ENCODE results near the gene ATF6. TPM values are rescaled to one million over a fixed set of nuclear protein-coding genes. Genes with fewer than 3 reads are reported as not detected.

ATF6 gene
- total and polyA plus RNA-seq, 2 donors from 2014 or later, result 11.5 to 35.6 TPM

- H3K4me1 ChIP-seq (ENCODE audit: control insufficient read depth in 2 of 3, insufficient read depth in 2 of 3, low read depth in 1 of 3, low read length in 3 of 3), result peaks cover 0 to 5% (median 0%) of the 10 kb centered on the region in 3 donors
- no peak for TF ChIP-seq CTCF (IDR thresholded peaks at IDR 0.05; ENCODE audit: borderline replicate concordance, extremely low read depth, insufficient read depth)
- no peaks in the 10 kb centered on the region for H3K27me3 ChIP-seq (ENCODE audit: control insufficient read depth, insufficient read depth, low read length)
- no peak overlapping the region for H3K27ac ChIP-seq (ENCODE audit: low read depth in 2 of 2, low read length in 2 of 2)
- DNase-seq, result no peak
- no peaks in the 10 kb centered on the region for H3K36me3 ChIP-seq (ENCODE audit: control insufficient read depth in 2 of 3, insufficient read depth in 3 of 3, low read length in 3 of 3)
- FAIRE-seq, result no peak
- intact Hi-C loops (cut with DNase I), result no loop called here
- no peak overlapping the region for H3K4me3 ChIP-seq (ENCODE audit: low read length in 3 of 3)
- no peak overlapping the region for H3K9ac ChIP-seq (ENCODE audit: low read length in 3 of 3)
- H3K9me3 ChIP-seq (ENCODE audit: control insufficient read depth in 2 of 3, insufficient read depth in 1 of 3, low read length in 3 of 3), result no peaks in the 10 kb centered on the region
Measured at GRCh38 chr1:161728376-161729226, 37.5 kb upstream of the ATF6 start.

DNA sequence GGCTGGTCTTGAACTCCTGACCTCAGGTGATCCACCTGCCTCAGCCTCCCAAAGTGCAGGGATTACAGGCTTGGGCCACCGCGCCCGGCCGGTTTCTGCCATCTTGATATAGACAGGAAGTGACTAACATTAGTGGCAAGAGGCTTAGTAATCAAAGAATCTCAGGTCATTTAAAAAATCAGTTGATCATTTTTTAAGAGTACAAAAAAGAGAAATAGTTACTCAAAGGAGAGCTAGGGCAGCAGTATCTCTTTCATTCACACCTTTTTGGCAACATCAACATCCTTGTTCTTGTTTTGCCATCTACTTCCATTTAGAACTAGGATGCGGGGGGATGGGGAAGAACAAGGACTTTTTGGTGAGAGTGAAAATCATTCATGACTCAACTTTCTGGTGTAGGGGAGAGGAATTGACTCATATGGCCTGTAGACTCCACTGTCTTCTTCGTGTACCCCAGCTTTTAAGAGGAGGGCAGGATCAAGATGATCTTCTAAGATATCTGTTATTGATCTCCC is 36.0 kb upstream of the ATF6 start:
- no peaks in the 10 kb centered on the region for H3K27me3 ChIP-seq (ENCODE audit: control insufficient read depth, insufficient read depth, low read length)
- H3K36me3 ChIP-seq (ENCODE audit: control insufficient read depth in 2 of 3, insufficient read depth in 3 of 3, low read length in 3 of 3), result no peaks in the 10 kb centered on the region
- FAIRE-seq, result no peak
- no peak for DNase-seq
- no peak for TF ChIP-seq CTCF (IDR thresholded peaks at IDR 0.05; ENCODE audit: borderline replicate concordance, extremely low read depth, insufficient read depth)
- intact Hi-C loops (cut with DNase I), result no loop called here
- peaks cover 0 to 5% (median 0%) of the 10 kb centered on the region in 3 donors for H3K4me1 ChIP-seq (ENCODE audit: control insufficient read depth in 2 of 3, insufficient read depth in 2 of 3, low read depth in 1 of 3, low read length in 3 of 3)
- H3K4me3 ChIP-seq (ENCODE audit: low read length in 3 of 3), result no peak overlapping the region
- no peaks in the 10 kb centered on the region for H3K9me3 ChIP-seq (ENCODE audit: control insufficient read depth in 2 of 3, insufficient read depth in 1 of 3, low read length in 3 of 3)
- no peak overlapping the region for H3K27ac ChIP-seq (ENCODE audit: low read depth in 2 of 2, low read length in 2 of 2)
- no peak overlapping the region for H3K9ac ChIP-seq (ENCODE audit: low read length in 3 of 3)

DNA sequence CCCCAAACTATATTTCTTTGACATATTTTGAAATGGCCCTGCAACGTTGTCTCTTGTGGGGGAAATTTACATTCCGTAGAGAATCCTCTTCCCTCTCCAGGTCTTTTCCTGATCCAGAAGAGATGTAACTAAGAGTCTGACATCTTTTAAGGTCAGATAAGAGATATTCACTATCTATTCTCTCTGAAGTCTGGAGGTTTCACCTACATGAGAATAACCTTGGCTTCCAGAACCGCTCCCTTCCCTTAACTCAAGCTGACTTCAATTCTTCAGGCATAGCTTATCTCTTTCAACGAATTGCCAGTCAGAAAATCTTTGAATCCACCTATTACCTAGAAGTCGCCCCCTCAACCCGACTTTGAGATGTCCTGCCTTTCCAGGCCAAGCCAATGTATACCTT is 34.9 kb upstream of the ATF6 start:
- Histone ChIP-seq H3K27ac (ENCODE audit: low read depth in 2 of 2, low read length in 2 of 2) (no peak overlapping the region), H3K4me3 (ENCODE audit: low read length in 3 of 3) (no peak overlapping the region), H3K4me1 (ENCODE audit: control insufficient read depth in 2 of 3, insufficient read depth in 2 of 3, low read depth in 1 of 3, low read length in 3 of 3) (no peaks in the 10 kb centered on the region), H3K9ac (ENCODE audit: low read length in 3 of 3) (no peak overlapping the region), H3K36me3 (ENCODE audit: control insufficient read depth in 2 of 3, insufficient read depth in 3 of 3, low read length in 3 of 3) (no peaks in the 10 kb centered on the region), H3K9me3 (ENCODE audit: control insufficient read depth in 2 of 3, insufficient read depth in 1 of 3, low read length in 3 of 3) (no peaks in the 10 kb centered on the region), H3K27me3 (ENCODE audit: control insufficient read depth, insufficient read depth, low read length) (no peaks in the 10 kb centered on the region)
- intact Hi-C loops (cut with DNase I), result no loop called here
- no peak for TF ChIP-seq CTCF (IDR thresholded peaks at IDR 0.05; ENCODE audit: borderline replicate concordance, extremely low read depth, insufficient read depth)
- DNase-seq, result no peak
- FAIRE-seq, result no peak
